SK-N-SH treated with all-trans-retinoic acid at 6 μM for 48 hours (cell line): ENCODE results near the gene BRAP.

Experiments
- BACH2 ChIP-seq: fragments of 250-450 bp; sonication (Bioruptor Pico); IDR thresholded peaks from 2 replicates; pipeline ENCODE4 v1.9.0; 2021; ENCODE audit warnings: mild to moderate bottlenecking, borderline replicate concordance
- CSDC2 ChIP-seq: fragments of 250-450 bp; sonication (Bioruptor Pico); IDR thresholded peaks from 2 replicates; pipeline ENCODE4 v1.5.0; 2020; ENCODE audit warnings: mild to moderate bottlenecking, moderate library complexity
- ISL1 ChIP-seq: fragments of 250-450 bp; sonication (Bioruptor Pico); IDR thresholded peaks from 2 replicates; pipeline ENCODE4 v2.1.2; 2022; ENCODE audit warnings: mild to moderate bottlenecking, moderate library complexity
- RARB ChIP-seq: fragments of 250-450 bp; sonication (Bioruptor Pico); IDR thresholded peaks from 2 replicates; pipeline ENCODE4 v1.8.0; 2021; ENCODE audit warnings: mild to moderate bottlenecking, moderate library complexity
- SNAI2 ChIP-seq: fragments of 250-450 bp; sonication (Bioruptor Pico); IDR thresholded peaks from 2 replicates; pipeline ENCODE4 v1.5.0; 2020; ENCODE audit warnings: mild to moderate bottlenecking, moderate library complexity
- TCF4 ChIP-seq: fragments of 250-450 bp; sonication (Bioruptor Pico); IDR thresholded peaks from 2 replicates; pipeline ENCODE4 v1.8.0; 2021; ENCODE audit warnings: mild to moderate bottlenecking, moderate library complexity, borderline replicate concordance
- TOX ChIP-seq: fragments of 250-450 bp; sonication (Bioruptor Pico); IDR thresholded peaks from 2 replicates; pipeline ENCODE4 v1.8.0; 2021; ENCODE audit warnings: mild to moderate bottlenecking, moderate library complexity, borderline replicate concordance
- ZC3H10 ChIP-seq: fragments of 250-450 bp; sonication (Bioruptor Pico); IDR thresholded peaks from 2 replicates; pipeline ENCODE4 v1.5.1; 2021; ENCODE audit warnings: mild to moderate bottlenecking, moderate library complexity
- ZFP3 ChIP-seq: fragments of 250-450 bp; sonication (Bioruptor Pico); IDR thresholded peaks from 2 replicates; pipeline ENCODE4 v1.5.0; 2020; ENCODE audit warnings: mild to moderate bottlenecking, moderate library complexity
- ZNF565 ChIP-seq: fragments of 450-650 bp; formaldehyde crosslinking; conservative IDR thresholded peaks from 2 replicates; pipeline ENCODE4 v1.5.0; 2020; ENCODE audit warnings: low read depth, mild to moderate bottlenecking, moderate library complexity
- ZNF8 ChIP-seq: fragments of 450-650 bp; formaldehyde crosslinking; IDR thresholded peaks from 2 replicates; pipeline ENCODE4 v1.5.0; 2020; ENCODE audit warnings: mild to moderate bottlenecking, moderate library complexity
- TF ChIP-seq, protein P1 (sequence below): fragments of 250-450 bp; sonication (Bioruptor Pico); IDR thresholded peaks from 2 replicates; pipeline ENCODE4 v1.8.0; 2020; ENCODE audit warnings: mild to moderate bottlenecking, moderate library complexity, borderline replicate concordance
- TF ChIP-seq, protein P2 (sequence below): fragments of 250-450 bp; sonication (Bioruptor Pico); IDR thresholded peaks from 2 replicates; pipeline ENCODE4 v1.5.1; 2021; ENCODE audit warnings: mild to moderate bottlenecking, moderate library complexity
- TF ChIP-seq, protein P3 (sequence below): fragments of 250-450 bp; sonication (Bioruptor Pico); IDR thresholded peaks from 2 replicates; pipeline ENCODE4 v1.5.0; 2020; ENCODE audit warnings: mild to moderate bottlenecking, moderate library complexity

DNA sequence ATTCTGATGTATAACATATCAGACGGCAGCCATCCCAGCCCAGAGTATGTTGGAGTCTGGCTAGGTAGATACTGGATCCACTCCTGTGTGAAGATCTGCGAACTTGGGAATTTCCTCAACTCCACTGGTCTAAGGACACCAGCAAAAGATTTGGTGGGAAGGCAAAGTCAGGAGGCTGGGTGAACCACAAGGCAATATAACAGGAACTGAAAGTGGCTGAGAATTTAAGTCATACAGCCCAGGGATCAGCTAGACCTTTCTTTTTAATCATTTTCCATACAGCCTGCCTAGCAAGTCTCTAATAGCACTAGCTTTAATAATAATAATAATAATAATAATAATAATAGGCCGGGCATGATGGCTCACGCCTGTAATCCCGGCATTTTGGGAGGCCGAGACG lies 34.8 kb downstream of the BRAP start:
- TF ChIP-seq, protein P1, sequence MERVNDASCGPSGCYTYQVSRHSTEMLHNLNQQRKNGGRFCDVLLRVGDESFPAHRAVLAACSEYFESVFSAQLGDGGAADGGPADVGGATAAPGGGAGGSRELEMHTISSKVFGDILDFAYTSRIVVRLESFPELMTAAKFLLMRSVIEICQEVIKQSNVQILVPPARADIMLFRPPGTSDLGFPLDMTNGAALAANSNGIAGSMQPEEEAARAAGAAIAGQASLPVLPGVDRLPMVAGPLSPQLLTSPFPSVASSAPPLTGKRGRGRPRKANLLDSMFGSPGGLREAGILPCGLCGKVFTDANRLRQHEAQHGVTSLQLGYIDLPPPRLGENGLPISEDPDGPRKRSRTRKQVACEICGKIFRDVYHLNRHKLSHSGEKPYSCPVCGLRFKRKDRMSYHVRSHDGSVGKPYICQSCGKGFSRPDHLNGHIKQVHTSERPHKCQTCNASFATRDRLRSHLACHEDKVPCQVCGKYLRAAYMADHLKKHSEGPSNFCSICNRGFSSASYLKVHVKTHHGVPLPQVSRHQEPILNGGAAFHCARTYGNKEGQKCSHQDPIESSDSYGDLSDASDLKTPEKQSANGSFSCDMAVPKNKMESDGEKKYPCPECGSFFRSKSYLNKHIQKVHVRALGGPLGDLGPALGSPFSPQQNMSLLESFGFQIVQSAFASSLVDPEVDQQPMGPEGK (CRISPR knock-in tag): no peak
- TF ChIP-seq, protein P2, sequence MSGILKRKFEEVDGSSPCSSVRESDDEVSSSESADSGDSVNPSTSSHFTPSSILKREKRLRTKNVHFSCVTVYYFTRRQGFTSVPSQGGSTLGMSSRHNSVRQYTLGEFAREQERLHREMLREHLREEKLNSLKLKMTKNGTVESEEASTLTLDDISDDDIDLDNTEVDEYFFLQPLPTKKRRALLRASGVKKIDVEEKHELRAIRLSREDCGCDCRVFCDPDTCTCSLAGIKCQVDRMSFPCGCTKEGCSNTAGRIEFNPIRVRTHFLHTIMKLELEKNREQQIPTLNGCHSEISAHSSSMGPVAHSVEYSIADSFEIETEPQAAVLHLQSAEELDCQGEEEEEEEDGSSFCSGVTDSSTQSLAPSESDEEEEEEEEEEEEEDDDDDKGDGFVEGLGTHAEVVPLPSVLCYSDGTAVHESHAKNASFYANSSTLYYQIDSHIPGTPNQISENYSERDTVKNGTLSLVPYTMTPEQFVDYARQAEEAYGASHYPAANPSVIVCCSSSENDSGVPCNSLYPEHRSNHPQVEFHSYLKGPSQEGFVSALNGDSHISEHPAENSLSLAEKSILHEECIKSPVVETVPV (CRISPR knock-in tag): no peak
- no peak for TF ChIP-seq RARB (CRISPR knock-in tag)
- TF ChIP-seq BACH2 (CRISPR knock-in tag): no peak
- no peak for TF ChIP-seq TCF4 (CRISPR knock-in tag)
- TF ChIP-seq ZFP3 (CRISPR knock-in tag): no peak
- TF ChIP-seq ZNF565: no peak
- TF ChIP-seq ZNF8: no peak
- TF ChIP-seq ZC3H10 (CRISPR knock-in tag): no peak
- TF ChIP-seq TOX (CRISPR knock-in tag): no peak
- TF ChIP-seq ISL1 (CRISPR knock-in tag): no peak
- TF ChIP-seq, protein P3, sequence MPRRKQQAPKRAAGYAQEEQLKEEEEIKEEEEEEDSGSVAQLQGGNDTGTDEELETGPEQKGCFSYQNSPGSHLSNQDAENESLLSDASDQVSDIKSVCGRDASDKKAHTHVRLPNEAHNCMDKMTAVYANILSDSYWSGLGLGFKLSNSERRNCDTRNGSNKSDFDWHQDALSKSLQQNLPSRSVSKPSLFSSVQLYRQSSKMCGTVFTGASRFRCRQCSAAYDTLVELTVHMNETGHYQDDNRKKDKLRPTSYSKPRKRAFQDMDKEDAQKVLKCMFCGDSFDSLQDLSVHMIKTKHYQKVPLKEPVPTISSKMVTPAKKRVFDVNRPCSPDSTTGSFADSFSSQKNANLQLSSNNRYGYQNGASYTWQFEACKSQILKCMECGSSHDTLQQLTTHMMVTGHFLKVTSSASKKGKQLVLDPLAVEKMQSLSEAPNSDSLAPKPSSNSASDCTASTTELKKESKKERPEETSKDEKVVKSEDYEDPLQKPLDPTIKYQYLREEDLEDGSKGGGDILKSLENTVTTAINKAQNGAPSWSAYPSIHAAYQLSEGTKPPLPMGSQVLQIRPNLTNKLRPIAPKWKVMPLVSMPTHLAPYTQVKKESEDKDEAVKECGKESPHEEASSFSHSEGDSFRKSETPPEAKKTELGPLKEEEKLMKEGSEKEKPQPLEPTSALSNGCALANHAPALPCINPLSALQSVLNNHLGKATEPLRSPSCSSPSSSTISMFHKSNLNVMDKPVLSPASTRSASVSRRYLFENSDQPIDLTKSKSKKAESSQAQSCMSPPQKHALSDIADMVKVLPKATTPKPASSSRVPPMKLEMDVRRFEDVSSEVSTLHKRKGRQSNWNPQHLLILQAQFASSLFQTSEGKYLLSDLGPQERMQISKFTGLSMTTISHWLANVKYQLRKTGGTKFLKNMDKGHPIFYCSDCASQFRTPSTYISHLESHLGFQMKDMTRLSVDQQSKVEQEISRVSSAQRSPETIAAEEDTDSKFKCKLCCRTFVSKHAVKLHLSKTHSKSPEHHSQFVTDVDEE (CRISPR knock-in tag): no peak
- TF ChIP-seq SNAI2: no peak
- TF ChIP-seq CSDC2 (CRISPR knock-in tag): no peak
